ENCODE measurements around the gene TMPRSS11A.

The TMPRSS11A gene

GRCh38 chr4:67861513-67861912 is 101.8 kb downstream of the TMPRSS11A start:
- H3K27ac ChIP-seq: no peak overlapping the region
- H3K4me3 ChIP-seq: no peak overlapping the region
- no peak for DNase-seq (ENCODE audit: low spot score)
- TF ChIP-seq CTCF (IDR thresholded peaks at IDR 0.05): no peak
